GM18868 (cell line): Measurements from ENCODE around the gene EMP1.
"Not testable (repeated sequence)": the region's sequence is repeated elsewhere in the genome, so short reads cannot be mapped to it uniquely, and the experiment has no call there.

Source experiments
- ATAC-seq: cut with Tn5 transposase; IDR thresholded peaks from one replicate; pipeline ENCODE4 v1.9.1; 2021; ENCODE audit warnings: mild to moderate bottlenecking, moderate library complexity; ENCODE audit not compliant: unreplicated experiment

EMP1 gene

DNA sequence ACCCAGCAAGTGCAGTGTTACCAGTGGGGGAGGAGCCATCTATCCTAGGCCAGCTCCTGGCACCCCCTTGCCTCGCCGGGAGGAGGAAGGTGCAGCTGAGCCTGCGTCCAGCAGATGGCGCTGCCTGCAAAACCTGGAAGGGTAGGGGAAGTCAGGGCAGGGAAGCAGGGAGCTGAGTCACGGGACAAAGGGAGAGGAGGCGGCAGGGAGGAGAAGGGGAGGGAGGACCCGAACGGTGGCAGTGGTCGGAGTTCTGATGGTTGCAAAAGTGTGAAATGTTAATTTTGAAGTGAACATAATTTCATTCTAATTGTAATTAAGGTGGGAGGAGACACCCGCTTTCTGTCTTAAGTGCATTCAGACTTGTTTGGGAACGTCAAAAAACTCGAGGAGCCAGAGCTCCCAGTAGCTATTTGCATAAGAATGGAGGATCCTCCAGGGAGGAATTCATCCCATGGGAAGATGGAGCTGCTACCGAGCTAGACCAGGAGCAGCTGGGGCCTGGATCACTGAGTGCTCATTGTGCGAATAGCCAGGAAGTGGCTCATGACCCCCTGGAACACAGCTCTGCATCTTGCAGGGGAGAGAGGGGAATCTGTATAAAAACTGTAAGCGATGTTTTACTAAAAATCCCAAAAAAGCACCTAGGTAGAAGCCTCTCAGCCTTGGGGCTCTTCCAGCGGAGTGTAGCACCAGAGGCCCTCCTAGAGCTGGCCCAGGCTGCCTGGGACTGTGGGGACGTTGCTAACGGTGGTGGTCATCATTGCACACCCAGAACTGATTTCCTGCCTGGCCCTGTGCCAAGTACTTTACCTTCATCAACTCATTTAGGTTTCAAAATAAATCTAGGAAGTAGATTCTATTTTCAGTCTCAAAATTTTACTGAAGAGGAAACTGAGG is 59.5 kb downstream of the EMP1 start:
- peak; percentile 99 for ATAC-seq

DNA sequence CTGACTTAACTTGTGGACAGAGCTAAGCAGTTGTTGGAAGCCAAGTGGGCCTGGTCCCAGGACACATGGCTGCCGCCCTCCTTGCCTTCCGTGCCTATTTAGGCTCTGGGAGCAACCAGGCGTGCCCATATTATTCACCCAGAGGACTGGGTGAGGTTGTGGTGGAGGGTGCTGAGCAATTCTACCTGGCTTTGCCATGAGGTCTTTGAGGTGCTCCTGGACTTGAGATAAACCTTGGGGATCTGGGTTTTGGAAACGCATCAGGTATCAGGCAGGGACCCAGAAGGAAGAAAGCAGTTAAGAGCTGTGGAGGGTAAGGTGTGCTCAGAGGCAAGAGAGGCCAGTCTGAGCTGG is 60.1 kb downstream of the EMP1 start:
- no peak for ATAC-seq

- ATAC-seq, result no peak
These were observed 60.9 kb downstream of the EMP1 start for GRCh38 chr12:13257356-13257875.

DNA sequence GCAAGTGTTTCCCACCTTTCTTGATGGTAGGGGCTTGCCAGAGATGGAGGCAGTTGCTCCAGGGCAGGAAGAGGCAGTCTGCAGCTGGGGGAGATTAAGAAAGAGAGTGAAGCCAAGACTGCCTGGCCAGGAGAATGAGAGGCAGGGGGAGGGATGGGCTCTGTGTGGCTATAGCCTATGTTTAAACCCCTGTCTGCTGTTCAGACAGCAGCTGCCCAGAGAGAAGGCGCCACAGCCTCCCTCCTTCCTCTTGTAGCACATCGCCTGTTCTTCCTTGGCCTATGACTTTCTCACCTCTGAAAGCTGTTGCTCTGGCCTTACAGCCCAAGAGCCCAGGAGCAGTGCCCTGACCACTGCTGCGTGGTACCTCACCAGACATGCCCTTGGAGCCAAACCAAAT is 61.7 kb downstream of the EMP1 start:
- ATAC-seq, result no peak

GRCh38 chr12:13258717-13259119 is 62.2 kb downstream of the EMP1 start:
- ATAC-seq, result no peak

- not testable (repeated sequence) for ATAC-seq
These were observed 63.1 kb downstream of the EMP1 start for GRCh38 chr12:13259625-13260024.

GRCh38 chr12:13267826-13268225 is 71.3 kb downstream of the EMP1 start:
- not testable (repeated sequence) for ATAC-seq

GRCh38 chr12:13268581-13268980 is 72.1 kb downstream of the EMP1 start:
- ATAC-seq, result no peak
